ENCODE results near the gene PARD3B.

GRCh38 chr2:204560902-204561301, 15.6 kb downstream of the PARD3B start:
- TF ChIP-seq MAX (IDR thresholded peaks at IDR 0.05; ENCODE audit: low read depth, low read length) (no peak), CTCF (IDR thresholded peaks at IDR 0.05; ENCODE audit: low read depth, low read length) (no peak), POLR2A (IDR thresholded peaks at IDR 0.05; ENCODE audit: extremely low read depth, insufficient read length) (no peak)
